Measurements from ENCODE around the gene TLR10. TPM values are rescaled to one million over a fixed set of nuclear protein-coding genes. Genes with fewer than 3 reads are reported as not detected.

The TLR10 gene
- total and polyA plus RNA-seq, 2 of the 13 experiments (the other 11 are each of a cell fraction or from before 2014, with no cell fraction given): not detected

- 43% methylated on average over 3 of the region's 3 CpGs for WGBS (ENCODE audit: low lambda C conversion rate)
- H2AFZ ChIP-seq (ENCODE audit: low read length): no peak overlapping the region
- BruUV-seq (replicated peaks): no TSS peak
- no peaks in the 10 kb centered on the region for H3K9me3 ChIP-seq (ENCODE audit: low read length)
- DNase-seq (ENCODE audit: low spot score): no peak
- H3K4me3 ChIP-seq (replicated peaks in 1 of 3; ENCODE audit: insufficient read depth in 1 of 3, low read depth in 2 of 3, low read length in 3 of 3): no peak overlapping the region
- H3K9ac ChIP-seq (ENCODE audit: insufficient read depth, low read depth, low read length): no peak overlapping the region
- no peaks in the 10 kb centered on the region for H3K36me3 ChIP-seq (replicated peaks in 1 of 2; ENCODE audit: control insufficient read depth in 1 of 2, insufficient read depth in 2 of 2, low read length in 2 of 2)
- no peak overlapping the region for H3K27ac ChIP-seq (ENCODE audit: extremely low read length, insufficient read depth, low read length)
- in situ Hi-C loops (cut with HindIII; ENCODE audit: extremely low pct_ligation_motif_present, low pct_unique_long_range_greater_than_20kb): no loop called here
- H3K79me2 ChIP-seq (ENCODE audit: insufficient read depth, low read length): no peaks in the 10 kb centered on the region
- no peak for FAIRE-seq
- ATAC-seq: no peak
- CTCF ChIA-PET (ENCODE audit: low intra/inter-chr PET ratio, low total read pairs): no interaction called here
- H3K27me3 ChIP-seq (ENCODE audit: control insufficient read depth in 1 of 2, insufficient read depth in 2 of 2, low read length in 2 of 2): no peaks in the 10 kb centered on the region
- no peaks in the 10 kb centered on the region; the same call in 1 of the 2 replicates for H3K4me1 ChIP-seq (ENCODE audit: insufficient read depth, low read length)
- intact Hi-C loops (cut with micrococcal nuclease; ENCODE audit: unreplicated experiment): no loop called here
- no peak overlapping the region for H3K4me2 ChIP-seq (ENCODE audit: low read depth, low read length)
- H4K20me1 ChIP-seq (ENCODE audit: insufficient read depth, low read length): no peaks in the 10 kb centered on the region
- POLR2A ChIA-PET: no interaction called here
- TF ChIP-seq ZNF10 (CRISPR knock-in tag; IDR thresholded peaks at IDR 0.05; ENCODE audit: borderline replicate concordance, low read depth): no peak
- TF ChIP-seq ZSCAN12 (CRISPR knock-in tag; IDR thresholded peaks at IDR 0.05): no peak
- TF ChIP-seq XRCC5 (optimal IDR thresholded peaks at IDR 0.05; ENCODE audit: low read length): no peak
- no peak for TF ChIP-seq ZNF142 (CRISPR knock-in tag; IDR thresholded peaks at IDR 0.05)
- no peak for TF ChIP-seq AGO1 (IDR thresholded peaks at IDR 0.05; ENCODE audit: low read depth, low read length, poor library complexity, severe bottlenecking)
- no peak for TF ChIP-seq ISX (CRISPR knock-in tag; conservative IDR thresholded peaks at IDR 0.05)
These were observed 38.9 kb upstream of the TLR10 start for GRCh38 chr4:38821739-38822138.
